Measurements from ENCODE around the gene GTF2I. TPM values are rescaled to one million over a fixed set of nuclear protein-coding genes. Genes with fewer than 3 reads are reported as not detected.
A peak's percentile ranks its signal among the peaks of the same experiment; 100 is the strongest.

GTF2I gene
- 100 to 1,000 TPM; 162 to 163 TPM for total RNA-seq

- POLR2A ChIA-PET: interaction anchor here (0.6 kb wide), 1 partner anchor 65 kb away, joined by 4 read pairs; no protein-coding TSS in a partner anchor
- Mint-ChIP-seq H3K27ac (peak within 1 kb of the TSS; percentile 86), H3K4me3 (peak within 1 kb of the TSS; percentile 78), H3K4me1 (peaks cover 54% of the 10 kb centered on the region), H3K36me3 (ENCODE audit: low read depth) (peaks cover 14% of the 10 kb centered on the region), H3K9me3 (no peaks in the 10 kb centered on the region), H3K27me3 (no peaks in the 10 kb centered on the region)
- no peak for DNase-seq
- CTCF ChIA-PET: interaction anchor here (0.7 kb wide), 2 partner anchors 240 to 1611 kb away, joined by 3 read pairs; no protein-coding TSS in a partner anchor
These were observed at the start of gene GTF2I for GRCh38 chr7:74657692-74658177. Gene GTF2I (plus strand): TSS chr7:74657718. CDS start chr7:74689129, 31,411 bp downstream.

GRCh38 chr7:74612015-74612829 lies 45.3 kb upstream of the GTF2I start:
- peaks cover 1% of the 10 kb centered on the region for H3K27me3 Mint-ChIP-seq
- CTCF ChIA-PET: interaction anchor here (1.1 kb wide), 1 partner anchor 43 kb away, joined by 5 read pairs; no protein-coding TSS in a partner anchor
- peaks cover 20% of the 10 kb centered on the region for H3K4me1 Mint-ChIP-seq
- no peaks in the 10 kb centered on the region for H3K9me3 Mint-ChIP-seq
- no peak overlapping the region for H3K4me3 Mint-ChIP-seq
- POLR2A ChIA-PET: interaction anchor here (0.6 kb wide), 1 partner anchor 194 kb away, joined by 3 read pairs; no protein-coding TSS in a partner anchor
- no peak overlapping the region for H3K27ac Mint-ChIP-seq
- DNase-seq: no peak
- H3K36me3 Mint-ChIP-seq (ENCODE audit: low read depth): no peaks in the 10 kb centered on the region

- Mint-ChIP-seq H3K9me3 (no peaks in the 10 kb centered on the region), H3K36me3 (ENCODE audit: low read depth) (no peaks in the 10 kb centered on the region), H3K4me3 (no peak overlapping the region), H3K4me1 (peaks cover 29% of the 10 kb centered on the region), H3K27me3 (no peaks in the 10 kb centered on the region), H3K27ac (peak overlapping the region; percentile 93)
- ChIA-PET POLR2A (no interaction called here), CTCF (no interaction called here)
- DNase-seq: no peak
These were observed 41.4 kb upstream of the GTF2I start for GRCh38 chr7:74615933-74616780.

GRCh38 chr7:74617180-74617744 lies 40.3 kb upstream of the GTF2I start:
- H3K27ac Mint-ChIP-seq: peak overlapping the region; percentile 93
- peaks cover 29% of the 10 kb centered on the region for H3K4me1 Mint-ChIP-seq
- H3K36me3 Mint-ChIP-seq (ENCODE audit: low read depth): no peaks in the 10 kb centered on the region
- ChIA-PET POLR2A (no interaction called here), CTCF (no interaction called here)
- H3K27me3 Mint-ChIP-seq: no peaks in the 10 kb centered on the region
- peak overlapping the region; percentile 52 for H3K4me3 Mint-ChIP-seq
- no peaks in the 10 kb centered on the region for H3K9me3 Mint-ChIP-seq
- peak; percentile 26 for DNase-seq

- H3K4me1 Mint-ChIP-seq: peaks cover 29% of the 10 kb centered on the region
- no peaks in the 10 kb centered on the region for H3K36me3 Mint-ChIP-seq (ENCODE audit: low read depth)
- peaks cover 3% of the 10 kb centered on the region for H3K27me3 Mint-ChIP-seq
- H3K9me3 Mint-ChIP-seq: no peaks in the 10 kb centered on the region
- DNase-seq: no peak
- no peak overlapping the region for H3K4me3 Mint-ChIP-seq
- ChIA-PET POLR2A (no interaction called here), CTCF (interaction anchor here (1.1 kb wide), 1 partner anchor 11 kb away, joined by 6 read pairs; no protein-coding TSS in a partner anchor)
- H3K27ac Mint-ChIP-seq: no peak overlapping the region
These were observed 38.2 kb upstream of the GTF2I start for GRCh38 chr7:74619235-74619860.

- POLR2A ChIA-PET: no interaction called here
- H3K27me3 Mint-ChIP-seq: peaks cover 3% of the 10 kb centered on the region
- no peak overlapping the region for H3K4me3 Mint-ChIP-seq
- no peaks in the 10 kb centered on the region for H3K9me3 Mint-ChIP-seq
- CTCF ChIA-PET: no interaction called here
- DNase-seq: no peak
- H3K36me3 Mint-ChIP-seq (ENCODE audit: low read depth): no peaks in the 10 kb centered on the region
- H3K27ac Mint-ChIP-seq: no peak overlapping the region
- H3K4me1 Mint-ChIP-seq: peaks cover 12% of the 10 kb centered on the region
These were observed 35.2 kb upstream of the GTF2I start for GRCh38 chr7:74622228-74622749.

- no peak overlapping the region for H3K4me3 Mint-ChIP-seq
- no peaks in the 10 kb centered on the region for H3K36me3 Mint-ChIP-seq (ENCODE audit: low read depth)
- H3K9me3 Mint-ChIP-seq: no peaks in the 10 kb centered on the region
- no peak overlapping the region for H3K27ac Mint-ChIP-seq
- peaks cover 3% of the 10 kb centered on the region for H3K4me1 Mint-ChIP-seq
- ChIA-PET POLR2A (no interaction called here), CTCF (interaction anchor here (0.6 kb wide), 1 partner anchor 40 kb away, joined by 3 read pairs; no protein-coding TSS in a partner anchor)
- H3K27me3 Mint-ChIP-seq: peaks cover 3% of the 10 kb centered on the region
- no peak for DNase-seq
These were observed 34.4 kb upstream of the GTF2I start for GRCh38 chr7:74623135-74623534.

GRCh38 chr7:74625446-74625845 lies 32.1 kb upstream of the GTF2I start:
- Mint-ChIP-seq H3K27ac (no peak overlapping the region), H3K27me3 (peaks cover 3% of the 10 kb centered on the region), H3K4me3 (no peak overlapping the region), H3K9me3 (no peaks in the 10 kb centered on the region), H3K4me1 (peaks cover 2% of the 10 kb centered on the region), H3K36me3 (ENCODE audit: low read depth) (no peaks in the 10 kb centered on the region)
- POLR2A ChIA-PET: no interaction called here
- CTCF ChIA-PET: no interaction called here
- no peak for DNase-seq

- Mint-ChIP-seq H3K27me3 (no peaks in the 10 kb centered on the region), H3K9me3 (no peaks in the 10 kb centered on the region), H3K4me3 (no peak overlapping the region), H3K36me3 (ENCODE audit: low read depth) (no peaks in the 10 kb centered on the region), H3K27ac (no peak overlapping the region), H3K4me1 (peaks cover 2% of the 10 kb centered on the region)
- ChIA-PET CTCF (no interaction called here), POLR2A (no interaction called here)
- DNase-seq: no peak
These were observed 29.7 kb upstream of the GTF2I start for GRCh38 chr7:74627661-74628411.

GRCh38 chr7:74632505-74632904 lies 25.0 kb upstream of the GTF2I start:
- H3K9me3 Mint-ChIP-seq: no peaks in the 10 kb centered on the region

GRCh38 chr7:74633451-74633921 lies 24.0 kb upstream of the GTF2I start:
- Mint-ChIP-seq H3K4me3 (no peak overlapping the region), H3K36me3 (ENCODE audit: low read depth) (no peaks in the 10 kb centered on the region), H3K4me1 (no peaks in the 10 kb centered on the region), H3K27me3 (no peaks in the 10 kb centered on the region), H3K9me3 (no peaks in the 10 kb centered on the region), H3K27ac (no peak overlapping the region)
- POLR2A ChIA-PET: no interaction called here
- CTCF ChIA-PET: no interaction called here
- no peak for DNase-seq

More at GRCh38 chr7:74632505-74632904, 25.0 kb upstream of the GTF2I start:
- DNase-seq: no peak
- no peak overlapping the region for H3K27ac Mint-ChIP-seq
- no peak overlapping the region for H3K4me3 Mint-ChIP-seq
- ChIA-PET CTCF (interaction anchor here (0.5 to 0.6 kb wide), 2 partner anchors 41 to 323 kb away, joined by 3 to 4 read pairs; no protein-coding TSS in a partner anchor), POLR2A (no interaction called here)
- no peaks in the 10 kb centered on the region for H3K4me1 Mint-ChIP-seq
- H3K36me3 Mint-ChIP-seq (ENCODE audit: low read depth): no peaks in the 10 kb centered on the region
- H3K27me3 Mint-ChIP-seq: no peaks in the 10 kb centered on the region

Measured in activated CD4-positive, alpha-beta T cell treated with anti-CD3 and anti-CD28 coated beads, Interleukin-2, amount 10 ng/mL, durations not matched to agents 7 days and 5 days (primary cell).